ENCODE data around the gene ZSWIM4. TPM values are rescaled to one million over a fixed set of nuclear protein-coding genes. Genes with fewer than 3 reads are reported as not detected.

ZSWIM4 gene
- total RNA-seq, 1 donor: 6.7 TPM

GRCh38 chr19:13839938-13840304, 44.7 kb downstream of the ZSWIM4 start:
- peak overlapping the region; percentile 97 for H3K4me3 ChIP-seq (ENCODE audit: low read depth, low read length)
- peak; percentile 33 for DNase-seq (ENCODE audit: low read depth)
- TF ChIP-seq, protein P1, sequence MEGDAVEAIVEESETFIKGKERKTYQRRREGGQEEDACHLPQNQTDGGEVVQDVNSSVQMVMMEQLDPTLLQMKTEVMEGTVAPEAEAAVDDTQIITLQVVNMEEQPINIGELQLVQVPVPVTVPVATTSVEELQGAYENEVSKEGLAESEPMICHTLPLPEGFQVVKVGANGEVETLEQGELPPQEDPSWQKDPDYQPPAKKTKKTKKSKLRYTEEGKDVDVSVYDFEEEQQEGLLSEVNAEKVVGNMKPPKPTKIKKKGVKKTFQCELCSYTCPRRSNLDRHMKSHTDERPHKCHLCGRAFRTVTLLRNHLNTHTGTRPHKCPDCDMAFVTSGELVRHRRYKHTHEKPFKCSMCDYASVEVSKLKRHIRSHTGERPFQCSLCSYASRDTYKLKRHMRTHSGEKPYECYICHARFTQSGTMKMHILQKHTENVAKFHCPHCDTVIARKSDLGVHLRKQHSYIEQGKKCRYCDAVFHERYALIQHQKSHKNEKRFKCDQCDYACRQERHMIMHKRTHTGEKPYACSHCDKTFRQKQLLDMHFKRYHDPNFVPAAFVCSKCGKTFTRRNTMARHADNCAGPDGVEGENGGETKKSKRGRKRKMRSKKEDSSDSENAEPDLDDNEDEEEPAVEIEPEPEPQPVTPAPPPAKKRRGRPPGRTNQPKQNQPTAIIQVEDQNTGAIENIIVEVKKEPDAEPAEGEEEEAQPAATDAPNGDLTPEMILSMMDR (IDR thresholded peaks at IDR 0.05; ENCODE audit: insufficient read depth, low read length): no peak

DNA sequence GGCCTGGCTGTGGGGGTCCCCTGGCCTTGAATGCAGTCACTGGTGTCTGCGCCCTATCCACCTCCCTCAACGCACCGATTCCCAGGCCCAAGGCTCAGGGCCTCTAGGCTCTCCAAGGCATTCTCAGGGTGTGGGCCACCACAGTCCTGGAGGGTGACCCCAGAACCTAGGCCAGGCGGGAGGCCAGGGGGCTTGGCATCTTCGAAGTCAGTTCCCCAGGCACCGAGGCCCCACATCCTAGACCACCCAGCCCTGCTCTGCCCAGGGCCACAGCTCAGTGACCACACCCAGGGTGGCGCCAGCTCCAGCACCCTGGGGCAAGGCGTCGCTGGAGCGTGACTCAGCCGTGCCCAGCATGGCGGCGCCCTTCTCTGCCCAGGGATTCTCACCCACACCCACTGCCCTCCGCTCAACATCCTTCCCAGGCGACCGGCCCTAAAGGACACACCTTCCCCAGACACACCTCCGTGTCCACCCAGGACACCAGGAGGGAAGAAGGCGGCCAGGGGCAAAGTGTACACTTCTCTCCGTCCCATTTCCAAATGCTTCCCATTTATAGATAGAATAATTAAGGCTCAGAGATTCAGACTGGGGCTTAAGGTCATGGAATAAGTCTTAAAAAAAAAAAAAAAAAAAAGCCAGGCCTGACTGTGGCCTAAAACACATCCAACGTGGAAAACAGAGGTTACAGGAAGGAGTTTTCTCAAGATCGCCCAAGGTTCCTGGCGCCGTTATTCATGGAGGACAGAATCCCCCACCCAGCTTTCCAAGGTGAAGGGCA, 45.3 kb downstream of the ZSWIM4 start:
- H3K4me3 ChIP-seq (ENCODE audit: low read depth, low read length): peak overlapping the region; percentile 97
- peak; percentile 34 for DNase-seq (ENCODE audit: low read depth)
- TF ChIP-seq, protein P1 (IDR thresholded peaks at IDR 0.05; ENCODE audit: insufficient read depth, low read length): no peak

DNA sequence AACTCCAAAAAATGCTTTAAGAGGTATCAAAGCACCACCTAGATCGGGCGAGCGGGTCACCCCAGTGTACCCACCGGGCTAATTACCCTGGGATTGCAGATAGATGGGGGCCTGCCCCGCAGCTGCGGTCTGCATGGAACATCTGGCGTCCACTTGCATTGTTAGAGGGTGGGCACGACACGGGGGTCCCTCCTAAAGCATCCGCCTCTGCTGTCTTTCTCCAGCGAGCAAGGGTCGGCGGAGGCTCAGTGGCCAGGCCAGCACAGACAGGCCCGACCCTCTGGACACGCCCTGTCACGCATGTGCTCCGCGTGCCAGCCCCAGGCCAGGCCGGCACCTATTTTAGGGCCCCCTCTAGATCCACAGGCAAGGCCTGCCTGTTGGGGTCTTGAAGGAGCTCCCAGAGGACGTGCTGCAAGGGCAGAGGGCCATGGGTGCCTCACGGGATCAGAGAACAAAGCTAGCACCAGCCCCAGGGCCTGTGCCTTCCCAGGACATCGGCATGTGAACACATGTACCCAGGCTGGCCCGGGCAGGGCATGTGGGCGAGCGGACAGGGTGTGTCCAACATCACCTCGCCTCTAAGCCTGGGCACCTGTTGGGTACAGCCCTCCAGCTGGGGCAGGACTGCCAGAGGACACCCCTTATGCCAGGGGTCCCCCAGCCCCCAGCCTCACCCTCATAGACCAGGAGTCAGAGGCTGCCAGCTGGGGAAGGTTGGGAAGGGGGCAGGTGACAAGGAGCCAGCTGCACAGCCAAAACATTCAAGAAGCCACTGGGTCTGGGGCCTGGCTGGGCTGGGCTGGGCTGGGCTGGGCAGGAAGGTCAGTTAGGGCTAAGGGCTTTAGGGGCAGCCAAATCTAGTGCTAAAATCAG, 46.1 kb downstream of the ZSWIM4 start:
- no peak for DNase-seq (ENCODE audit: low read depth)
- peak overlapping the region; percentile 97 for H3K4me3 ChIP-seq (ENCODE audit: low read depth, low read length)
- TF ChIP-seq, protein P1 (IDR thresholded peaks at IDR 0.05; ENCODE audit: insufficient read depth, low read length): no peak

- H3K4me3 ChIP-seq (ENCODE audit: low read depth, low read length): peak overlapping the region; percentile 97
- TF ChIP-seq, protein P1 (IDR thresholded peaks at IDR 0.05; ENCODE audit: insufficient read depth, low read length): no peak
- DNase-seq (ENCODE audit: low read depth): no peak
These were observed 46.7 kb downstream of the ZSWIM4 start for GRCh38 chr19:13841962-13842290.

GRCh38 chr19:13842291-13843103, 47.3 kb downstream of the ZSWIM4 start:
- DNase-seq (ENCODE audit: low read depth): peak; percentile 67
- TF ChIP-seq, protein P1 (IDR thresholded peaks at IDR 0.05; ENCODE audit: insufficient read depth, low read length): no peak
- H3K4me3 ChIP-seq (ENCODE audit: low read depth, low read length): peak overlapping the region; percentile 97

- peak; percentile 50 for DNase-seq (ENCODE audit: low read depth)
These were observed 48.1 kb downstream of the ZSWIM4 start for GRCh38 chr19:13843104-13843921.

More at GRCh38 chr19:13843104-13843921, 48.1 kb downstream of the ZSWIM4 start:
- TF ChIP-seq, protein P1 (IDR thresholded peaks at IDR 0.05; ENCODE audit: insufficient read depth, low read length): no peak
- peak overlapping the region; percentile 70 for H3K4me3 ChIP-seq (ENCODE audit: low read depth, low read length)

Measured in fibroblast of the aortic adventitia (primary cell).